Bronchial epithelial cell (primary cell): Measurements from ENCODE around the gene WRAP53. TPM values are rescaled to one million over a fixed set of nuclear protein-coding genes. Genes with fewer than 3 reads are reported as not detected.

Source experiments
- DNase-seq: peaks from one replicate; pipeline ENCODE4 v3.0.0-alpha.2; 2010; ENCODE audit warnings: low read depth
- FAIRE-seq: peaks from 2 replicates; lab custom pipeline; 2011; peaks lifted over from hg19 to GRCh38; lab: Jason Lieb, UNC
- H3K27me3 ChIP-seq: 2 replicates; pipeline ENCODE4 v1.5.1; 2011; ENCODE audit warnings: low read length; ENCODE audit not compliant: control insufficient read depth, insufficient read depth
- H3K36me3 ChIP-seq: 2 replicates; pipeline ENCODE4 v1.5.1; 2011; ENCODE audit warnings: low read length; ENCODE audit not compliant: control insufficient read depth, insufficient read depth
- H3K4me3 ChIP-seq: 2 replicates; pipeline ENCODE4 v1.5.1; 2011; ENCODE audit warnings: mild to moderate bottlenecking, low read depth, low read length, control low read depth
- total RNA-seq: library from RNA; depleted of rRNA; stranded (reverse); fragments of >200 nt; gene quantifications from 2 replicates; pipeline ENCODE4 v1.2.1, GENCODE V29; 2014
- TF ChIP-seq, protein P1 (sequence below): IDR thresholded peaks from 2 replicates; pipeline ENCODE4 v1.5.1; 2011; ENCODE audit warnings: mild to moderate bottlenecking, moderate library complexity, low read length, control low read depth, inconsistent platforms; ENCODE audit not compliant: insufficient read depth, severe bottlenecking

Gene WRAP53
- total RNA-seq, 1 donor from 2014 or later, result 4.2 TPM

DNA sequence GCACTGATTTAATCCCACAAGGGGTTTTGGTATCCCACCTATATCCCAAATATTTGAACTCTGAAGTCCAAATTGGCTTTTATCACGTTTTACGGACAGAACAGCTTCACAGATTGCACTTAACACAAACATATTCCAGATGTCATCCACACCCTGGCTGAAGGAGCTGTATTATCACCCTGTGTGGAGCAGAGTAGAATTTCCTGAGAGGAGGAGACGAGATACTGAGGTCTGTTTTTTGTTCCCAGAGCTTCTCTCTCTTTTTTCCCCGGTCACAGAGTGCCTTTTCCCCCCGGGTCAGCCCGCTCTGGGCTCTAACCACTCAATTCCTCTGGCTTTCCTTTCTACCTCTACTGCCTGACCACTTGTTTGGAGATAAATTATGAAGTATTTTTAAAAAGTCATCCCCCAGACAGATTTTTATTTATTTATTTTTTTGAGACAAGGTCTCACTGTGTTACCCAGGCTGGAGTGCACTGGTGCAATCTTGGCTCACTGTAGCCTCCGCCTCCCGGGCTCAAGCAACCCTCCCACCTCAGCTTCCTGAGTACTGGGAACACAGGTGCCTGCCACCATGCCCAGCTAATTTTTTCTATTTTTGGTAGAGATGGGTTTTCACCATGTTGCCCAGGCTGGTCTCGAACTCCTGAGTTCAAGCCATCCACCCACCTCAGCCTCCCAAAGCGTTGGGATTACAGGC is 59.9 kb downstream of the WRAP53 start:
- no peak overlapping the region for H3K4me3 ChIP-seq
- H3K27me3 ChIP-seq, result no peaks in the 10 kb centered on the region
- DNase-seq (no peak), FAIRE-seq (no peak)
- TF ChIP-seq, protein P1, sequence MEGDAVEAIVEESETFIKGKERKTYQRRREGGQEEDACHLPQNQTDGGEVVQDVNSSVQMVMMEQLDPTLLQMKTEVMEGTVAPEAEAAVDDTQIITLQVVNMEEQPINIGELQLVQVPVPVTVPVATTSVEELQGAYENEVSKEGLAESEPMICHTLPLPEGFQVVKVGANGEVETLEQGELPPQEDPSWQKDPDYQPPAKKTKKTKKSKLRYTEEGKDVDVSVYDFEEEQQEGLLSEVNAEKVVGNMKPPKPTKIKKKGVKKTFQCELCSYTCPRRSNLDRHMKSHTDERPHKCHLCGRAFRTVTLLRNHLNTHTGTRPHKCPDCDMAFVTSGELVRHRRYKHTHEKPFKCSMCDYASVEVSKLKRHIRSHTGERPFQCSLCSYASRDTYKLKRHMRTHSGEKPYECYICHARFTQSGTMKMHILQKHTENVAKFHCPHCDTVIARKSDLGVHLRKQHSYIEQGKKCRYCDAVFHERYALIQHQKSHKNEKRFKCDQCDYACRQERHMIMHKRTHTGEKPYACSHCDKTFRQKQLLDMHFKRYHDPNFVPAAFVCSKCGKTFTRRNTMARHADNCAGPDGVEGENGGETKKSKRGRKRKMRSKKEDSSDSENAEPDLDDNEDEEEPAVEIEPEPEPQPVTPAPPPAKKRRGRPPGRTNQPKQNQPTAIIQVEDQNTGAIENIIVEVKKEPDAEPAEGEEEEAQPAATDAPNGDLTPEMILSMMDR, result no peak
- no peaks in the 10 kb centered on the region for H3K36me3 ChIP-seq

DNA sequence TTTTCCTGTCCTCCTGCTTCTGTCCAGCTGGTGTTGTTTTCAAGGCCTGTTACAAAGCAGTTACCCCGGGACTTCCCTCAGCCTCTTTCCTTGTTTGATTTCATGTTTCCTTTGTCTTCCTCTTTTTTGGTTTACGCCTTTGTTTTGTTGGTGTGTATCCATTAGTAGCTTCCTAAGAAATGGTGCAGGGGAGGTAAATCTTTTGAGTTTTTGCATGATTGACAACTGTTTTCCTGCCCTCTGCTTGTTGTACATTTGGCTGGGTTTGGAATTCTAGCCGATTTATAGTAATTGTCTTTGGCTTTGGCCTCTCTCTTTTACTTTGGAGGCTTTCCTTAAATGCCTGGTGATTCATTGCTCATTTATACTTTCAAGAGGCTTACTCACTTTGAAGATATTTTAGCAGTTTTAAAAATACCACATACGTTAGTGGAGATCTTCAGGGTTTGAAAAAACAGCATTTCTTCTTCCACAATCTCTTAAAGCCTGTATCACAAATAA is 62.1 kb downstream of the WRAP53 start:
- TF ChIP-seq, protein P1, result no peak
- Histone ChIP-seq H3K27me3 (no peaks in the 10 kb centered on the region), H3K4me3 (no peak overlapping the region), H3K36me3 (no peaks in the 10 kb centered on the region)
- DNase-seq (peak; percentile 85), FAIRE-seq (no peak)

Other genes starting within 250 kb of the WRAP53 start
- 12.4 and 28.3 TPM in 2 replicates for gene FGF11, start 249.0 kb upstream of the WRAP53 start, total RNA-seq
- gene CHRNB1, start 243.4 kb upstream of the WRAP53 start, total RNA-seq, result 9.7 and 16.8 TPM in 2 replicates
- gene ZBTB4, start 208.8 kb upstream of the WRAP53 start, total RNA-seq, result 8.7 and 9.2 TPM in 2 replicates
- gene SLC35G6, start 207.0 kb upstream of the WRAP53 start, total RNA-seq, result not detected in 2 replicates
- 38.4 and 79.6 TPM in 2 replicates for gene POLR2A, start 204.1 kb upstream of the WRAP53 start, total RNA-seq
- 0.53 and 1.0 TPM in 2 replicates for gene TNFSF12, start 139.4 kb upstream of the WRAP53 start, total RNA-seq
- 2.6 and 3.7 TPM in 2 replicates for gene TNFSF13, start 129.7 kb upstream of the WRAP53 start, total RNA-seq
- gene SENP3, start 126.6 kb upstream of the WRAP53 start, total RNA-seq, result 94.7 and 129 TPM in 2 replicates
- gene CD68, start 108.8 kb upstream of the WRAP53 start, total RNA-seq, result 11.3 and 16.4 TPM in 2 replicates
- 54.7 and 56.3 TPM in 2 replicates for gene MPDU1, start 104.6 kb upstream of the WRAP53 start, total RNA-seq
- gene SOX15, start 98.4 kb upstream of the WRAP53 start, total RNA-seq, result 23.4 and 41.7 TPM in 2 replicates
- gene FXR2, start 73.6 kb upstream of the WRAP53 start, total RNA-seq, result 42.1 and 43.2 TPM in 2 replicates
- 23.9 and 38.7 TPM in 2 replicates for gene SAT2, start 60.7 kb upstream of the WRAP53 start, total RNA-seq
- 0.38 TPM in 1 of 2 replicates, not detected in the other for gene SHBG, start 58.3 kb upstream of the WRAP53 start, total RNA-seq
- not detected in 2 replicates for gene ATP1B2, start 37.6 kb upstream of the WRAP53 start, total RNA-seq
- gene TP53, start 987 bp upstream of the WRAP53 start, total RNA-seq, result 9.2 and 15.1 TPM in 2 replicates
- gene EFNB3, start 16.7 kb downstream of the WRAP53 start, total RNA-seq, result under 0.01 TPM in 2 replicates
- under 0.01 and 0.26 TPM in 2 replicates for gene DNAH2, start 29.3 kb downstream of the WRAP53 start, total RNA-seq
- gene KDM6B, start 145.7 kb downstream of the WRAP53 start, total RNA-seq, result 2.9 and 6.0 TPM in 2 replicates
- 0.64 TPM in 1 of 2 replicates, not detected in the other for gene TMEM88, start 166.6 kb downstream of the WRAP53 start, total RNA-seq
- 36.6 and 47.5 TPM in 2 replicates for gene NAA38, start 169.1 kb downstream of the WRAP53 start, total RNA-seq
- gene CYB5D1, start 169.5 kb downstream of the WRAP53 start, total RNA-seq, result 6.5 and 9.0 TPM in 2 replicates
- gene CHD3, start 200.3 kb downstream of the WRAP53 start, total RNA-seq, result 41.3 and 98.2 TPM in 2 replicates
- gene RNF227, start 227.8 kb downstream of the WRAP53 start, total RNA-seq, result 7.8 and 8.2 TPM in 2 replicates
- 0.79 and 0.90 TPM in 2 replicates for gene KCNAB3, start 241.4 kb downstream of the WRAP53 start, total RNA-seq
- 16.8 and 27.9 TPM in 2 replicates for gene TRAPPC1, start 243.5 kb downstream of the WRAP53 start, total RNA-seq
- 8.2 and 12.2 TPM in 2 replicates for gene CNTROB, start 243.7 kb downstream of the WRAP53 start, total RNA-seq